ENCODE data around the gene JPH2.

JPH2 gene

DNA sequence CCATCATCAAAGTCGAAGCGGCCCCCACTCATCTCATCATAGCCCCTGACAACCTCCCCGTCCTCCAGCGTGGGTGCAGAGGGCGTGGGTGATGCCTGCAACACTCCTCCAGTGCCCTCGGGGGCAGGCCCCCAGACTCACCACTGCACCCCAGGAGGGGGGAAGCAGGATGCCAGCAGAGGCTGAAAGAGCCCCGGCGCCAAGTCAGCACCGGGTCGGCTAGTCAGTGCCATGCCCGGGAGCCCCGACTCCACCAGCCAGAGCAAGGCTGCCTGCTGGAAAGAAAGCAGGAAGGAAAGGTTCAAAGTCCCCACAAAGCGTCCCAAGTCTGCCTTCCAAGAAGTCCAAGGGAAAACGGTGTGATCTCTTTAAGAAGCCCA is 324 bp downstream of the JPH2 start:
- no peak for DNase-seq

DNA sequence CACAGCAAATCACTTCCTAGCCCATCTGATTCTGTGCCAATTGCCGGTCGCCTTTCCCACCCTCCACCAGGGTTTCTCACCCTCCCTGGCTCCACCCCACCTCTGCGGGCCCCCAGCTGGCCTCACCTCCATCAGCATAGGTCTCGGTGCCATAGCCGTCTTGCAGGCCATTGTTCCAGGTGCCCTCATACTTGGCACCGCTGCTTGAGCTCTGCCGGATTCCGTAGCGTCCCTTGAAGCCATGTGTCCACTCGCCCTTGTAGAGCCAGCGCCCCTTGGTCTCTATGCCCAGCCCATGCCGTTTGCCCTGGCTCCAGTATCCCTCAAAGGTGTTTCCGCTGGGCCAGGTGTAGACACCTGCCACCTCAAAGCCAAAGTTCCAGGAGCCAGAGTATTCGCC is 787 bp downstream of the JPH2 start:
- DNase-seq = no peak

DNA sequence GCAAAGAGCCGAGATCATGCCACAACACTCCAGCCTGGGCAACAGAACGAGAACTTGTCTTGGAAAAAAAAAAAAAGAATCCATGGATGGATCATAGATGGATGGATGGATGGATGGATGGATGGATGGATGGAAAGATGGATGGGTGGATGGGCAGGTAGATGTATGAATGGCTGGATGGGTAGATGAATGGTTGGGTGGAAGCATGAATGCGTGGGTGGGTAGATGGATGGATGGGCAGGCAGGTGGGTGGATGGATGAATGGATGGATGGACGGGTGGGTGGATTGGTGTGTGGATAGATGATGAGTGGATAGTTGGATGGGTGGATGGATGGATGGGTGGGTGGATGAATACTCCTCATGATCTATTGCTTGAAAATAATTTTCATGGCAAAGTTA is 1.4 kb downstream of the JPH2 start:
- no peak for DNase-seq

DNA sequence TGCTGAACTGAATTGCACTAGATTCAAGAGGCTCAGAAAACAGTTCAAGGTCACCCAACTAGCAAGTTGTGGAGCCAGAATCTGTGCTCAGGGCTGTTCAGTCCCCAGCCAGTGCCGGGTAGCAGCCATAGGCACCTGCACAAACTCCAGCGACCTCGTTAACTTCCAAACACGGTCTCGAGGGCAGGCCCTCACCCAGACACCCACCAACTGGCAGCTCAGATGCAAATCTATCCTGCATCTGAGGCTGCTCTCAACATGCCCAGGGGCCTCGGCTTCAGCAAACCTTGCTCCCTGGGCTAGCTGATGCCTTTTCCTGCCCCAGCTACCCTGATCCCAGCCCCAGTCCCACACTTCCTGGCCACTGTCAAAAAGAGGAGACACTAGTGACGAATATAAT is 3.7 kb downstream of the JPH2 start:
- DNase-seq = no peak

DNA sequence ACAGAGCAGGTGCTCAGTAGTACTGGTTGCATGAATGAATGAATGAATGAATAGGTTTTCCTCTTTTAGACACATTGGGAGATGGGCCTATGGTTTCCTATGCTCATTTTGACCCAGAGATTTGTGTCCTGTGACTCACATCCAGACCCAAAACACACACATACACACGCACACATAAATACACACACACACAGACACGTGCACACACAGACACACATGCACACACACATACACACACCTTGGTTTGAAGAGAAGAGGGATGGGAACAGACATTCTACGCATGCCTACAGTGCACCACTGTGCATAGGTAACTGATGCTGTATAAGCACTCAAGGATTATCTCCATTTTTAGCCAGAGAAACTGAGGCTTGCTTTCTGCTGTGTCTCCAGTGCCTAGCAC is 4.1 kb downstream of the JPH2 start:
- no peak for DNase-seq

DNA sequence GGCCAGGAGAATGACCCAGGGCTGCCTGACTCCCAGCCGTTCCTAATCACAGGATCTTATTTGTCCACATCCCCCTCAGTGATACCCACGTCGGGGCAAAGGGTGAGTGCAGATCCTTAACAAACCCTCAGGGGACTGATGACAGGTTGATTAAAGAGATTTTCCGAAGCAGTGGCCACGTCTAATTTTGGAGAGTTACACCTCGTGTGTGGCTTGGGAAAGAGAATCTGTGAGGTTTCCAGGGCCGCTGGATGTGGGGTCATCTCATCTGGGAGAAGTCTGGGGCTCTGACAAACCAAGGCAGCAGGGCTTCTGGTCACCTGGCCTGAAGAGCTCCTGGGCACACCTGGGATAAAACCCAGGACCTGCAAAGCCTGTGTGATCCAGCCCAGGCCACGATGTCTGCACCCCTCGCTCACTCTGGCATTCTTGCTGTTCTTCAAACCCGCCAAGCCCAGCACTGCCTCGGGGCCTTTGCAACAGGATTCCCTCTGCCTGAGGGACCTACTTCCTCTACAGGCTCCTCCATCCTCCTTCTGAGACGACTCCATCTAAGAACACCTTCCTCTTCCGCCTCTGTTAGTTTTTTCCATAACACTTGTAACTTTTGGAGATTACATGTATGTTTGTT is 4.7 kb downstream of the JPH2 start:
- no peak for DNase-seq

DNA sequence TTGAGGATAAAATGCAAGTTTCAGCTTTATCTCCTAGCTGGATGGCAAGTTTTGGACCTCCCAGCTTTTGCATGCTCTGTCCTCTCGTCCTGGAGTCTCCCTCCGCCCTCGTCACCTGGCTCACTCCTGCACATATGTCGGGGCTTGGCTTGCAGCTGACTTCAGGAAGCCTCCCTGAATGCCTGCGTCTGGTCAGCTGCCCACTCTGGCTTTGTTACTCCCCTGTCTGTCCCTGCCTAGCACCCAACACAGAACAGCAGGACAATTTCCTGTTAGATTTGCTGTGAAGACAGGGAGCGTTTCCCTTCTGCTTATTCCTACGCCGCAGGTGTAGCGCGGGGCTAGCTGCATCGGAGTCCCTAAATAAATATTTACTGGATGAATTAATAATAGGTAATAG is 5.4 kb downstream of the JPH2 start:
- DNase-seq = no peak

DNA sequence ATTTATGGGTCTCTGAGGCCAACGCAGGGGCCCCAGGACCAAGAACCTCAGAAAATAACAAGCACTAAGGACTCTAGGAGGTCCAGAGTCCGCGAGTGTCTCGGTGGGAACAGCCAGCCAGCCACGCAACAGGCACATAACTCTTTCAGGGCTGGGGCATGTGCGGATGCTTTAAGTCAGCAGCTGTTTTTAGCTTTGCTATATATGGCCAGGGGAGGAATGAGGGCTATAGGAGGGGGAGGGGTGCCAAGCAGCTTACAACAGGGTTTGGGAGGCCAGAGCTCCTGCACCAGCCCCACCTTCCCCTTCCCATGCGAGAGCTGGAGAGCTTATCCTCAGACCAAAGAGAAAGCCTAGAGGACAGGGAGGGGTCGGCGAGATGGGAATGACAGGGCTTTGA is 6.2 kb downstream of the JPH2 start:
- no peak for DNase-seq

DNA sequence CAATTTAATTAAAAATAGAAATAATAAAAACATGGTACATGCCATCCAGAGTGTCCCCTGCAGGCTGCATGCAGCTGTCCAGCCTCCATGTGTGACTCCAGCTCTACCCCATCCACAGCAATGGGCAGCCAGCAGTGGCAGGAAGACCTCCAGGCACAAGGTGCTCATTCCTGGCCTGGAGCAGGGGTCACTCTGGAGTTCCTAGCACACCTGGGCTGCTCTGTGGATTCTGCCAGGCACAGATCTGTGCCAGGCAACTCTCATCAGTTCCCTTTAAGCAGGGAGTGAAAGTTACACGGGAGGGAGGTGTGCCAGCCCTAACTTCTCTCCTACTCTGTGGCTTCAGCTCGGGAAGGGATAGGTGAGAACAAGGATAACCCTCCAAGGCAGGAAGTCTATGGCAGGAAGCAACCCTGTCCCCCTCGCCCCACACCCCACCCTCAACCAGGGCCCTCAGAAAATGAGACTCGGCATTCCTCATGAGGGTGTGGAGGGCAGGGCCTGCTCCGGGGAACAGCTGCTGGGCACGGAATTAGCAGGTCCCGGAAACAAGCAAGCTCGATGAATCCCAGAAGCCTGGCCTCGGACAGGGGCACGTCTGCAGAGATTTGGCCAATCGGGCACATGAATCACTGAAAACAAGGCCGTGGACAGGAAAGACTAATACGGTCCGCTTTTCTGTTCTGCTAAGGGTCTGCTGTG is 10.0 kb downstream of the JPH2 start:
- DNase-seq = no peak

DNA sequence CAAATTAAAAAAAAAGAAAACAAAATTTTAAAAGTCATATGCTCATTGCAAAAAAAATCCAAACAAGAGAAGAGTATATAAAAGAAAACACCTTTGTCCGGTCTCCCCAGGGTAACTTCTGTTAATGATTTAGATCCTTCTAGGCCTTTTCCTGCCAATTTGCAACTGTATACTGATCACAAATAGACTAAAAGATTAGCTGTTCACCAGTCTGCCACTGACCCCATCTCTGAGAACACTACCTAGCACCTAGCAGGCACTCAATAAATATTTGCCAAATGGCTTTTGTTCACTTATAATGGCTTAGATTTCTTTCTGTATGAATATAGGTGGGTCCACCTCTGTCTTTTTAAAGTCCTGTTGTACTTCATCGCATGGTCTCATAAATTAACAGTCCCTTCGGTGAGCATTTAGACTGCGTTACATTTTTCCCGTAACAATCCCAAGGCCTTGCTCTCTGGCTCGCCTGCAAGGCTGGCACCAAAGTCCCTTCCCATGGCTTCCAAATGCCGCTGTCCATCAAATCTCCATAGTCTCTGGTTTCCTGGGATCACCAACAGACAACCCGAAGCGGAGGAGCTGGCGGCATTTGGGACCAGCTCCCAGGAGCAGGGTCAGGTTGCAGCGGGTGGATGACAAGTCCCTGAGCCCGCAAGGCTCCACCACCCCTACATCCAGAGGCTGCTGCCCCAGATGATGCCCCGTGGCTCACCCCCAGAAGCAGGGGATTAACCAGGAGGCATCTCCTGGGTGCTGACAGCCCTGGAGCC is 11.8 kb downstream of the JPH2 start:
- DNase-seq = no peak

DNA sequence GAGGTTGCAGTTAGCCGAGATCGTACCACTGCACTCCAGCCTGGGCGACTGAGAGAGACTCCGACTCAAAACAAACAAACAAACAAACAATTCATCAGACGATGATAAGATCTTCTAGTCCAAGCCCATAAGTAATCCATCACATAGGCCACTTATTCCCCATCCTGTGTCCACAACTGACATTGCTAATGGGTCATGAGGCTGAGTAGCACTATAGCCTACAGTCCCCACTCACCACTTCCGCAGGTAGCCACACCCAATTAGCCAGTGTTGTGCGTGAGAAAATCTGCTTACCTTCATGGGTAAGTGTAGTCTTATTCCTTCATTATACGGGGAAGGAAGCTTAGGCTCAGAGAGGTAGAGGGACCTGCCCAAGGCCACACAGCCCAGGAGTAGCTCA is 13.1 kb downstream of the JPH2 start:
- no peak for DNase-seq

DNA sequence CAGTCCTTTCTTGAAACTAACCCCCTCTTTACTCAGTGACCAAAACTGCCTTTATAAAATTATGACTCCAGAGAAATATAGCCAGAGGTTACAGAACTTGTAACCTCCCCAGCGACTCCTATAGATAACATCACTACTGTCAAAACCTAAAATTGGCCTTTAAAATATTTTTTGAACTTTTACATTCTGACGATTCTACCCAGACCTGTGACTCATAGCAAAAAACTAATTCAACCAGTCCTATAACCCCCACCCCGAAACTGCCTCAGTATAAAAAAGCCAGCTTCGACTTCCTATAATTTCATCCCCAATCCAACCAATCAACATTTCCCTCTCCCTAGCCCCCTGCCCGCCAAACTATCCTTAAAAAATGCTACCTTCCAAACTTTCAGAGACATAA is 13.9 kb downstream of the JPH2 start:
- DNase-seq = no peak

DNA sequence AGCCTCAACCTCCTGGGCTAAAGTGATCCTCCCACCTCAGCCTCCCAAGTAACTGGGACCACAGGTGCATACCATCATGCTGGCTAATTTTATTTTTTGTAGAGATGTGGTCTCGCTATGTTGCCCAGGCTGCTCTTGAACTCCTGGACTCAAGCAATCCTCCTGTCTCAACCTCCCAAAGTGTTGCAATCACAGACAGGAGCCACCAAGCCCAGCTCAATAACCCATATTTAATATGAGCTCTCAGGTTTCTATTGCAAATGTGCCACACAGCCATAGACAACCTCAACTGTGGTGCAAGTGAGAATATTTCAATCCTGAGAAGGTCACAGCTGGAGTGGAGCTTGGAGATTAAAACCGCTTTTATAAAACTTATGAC is 14.4 kb downstream of the JPH2 start:
- no peak for DNase-seq

DNA sequence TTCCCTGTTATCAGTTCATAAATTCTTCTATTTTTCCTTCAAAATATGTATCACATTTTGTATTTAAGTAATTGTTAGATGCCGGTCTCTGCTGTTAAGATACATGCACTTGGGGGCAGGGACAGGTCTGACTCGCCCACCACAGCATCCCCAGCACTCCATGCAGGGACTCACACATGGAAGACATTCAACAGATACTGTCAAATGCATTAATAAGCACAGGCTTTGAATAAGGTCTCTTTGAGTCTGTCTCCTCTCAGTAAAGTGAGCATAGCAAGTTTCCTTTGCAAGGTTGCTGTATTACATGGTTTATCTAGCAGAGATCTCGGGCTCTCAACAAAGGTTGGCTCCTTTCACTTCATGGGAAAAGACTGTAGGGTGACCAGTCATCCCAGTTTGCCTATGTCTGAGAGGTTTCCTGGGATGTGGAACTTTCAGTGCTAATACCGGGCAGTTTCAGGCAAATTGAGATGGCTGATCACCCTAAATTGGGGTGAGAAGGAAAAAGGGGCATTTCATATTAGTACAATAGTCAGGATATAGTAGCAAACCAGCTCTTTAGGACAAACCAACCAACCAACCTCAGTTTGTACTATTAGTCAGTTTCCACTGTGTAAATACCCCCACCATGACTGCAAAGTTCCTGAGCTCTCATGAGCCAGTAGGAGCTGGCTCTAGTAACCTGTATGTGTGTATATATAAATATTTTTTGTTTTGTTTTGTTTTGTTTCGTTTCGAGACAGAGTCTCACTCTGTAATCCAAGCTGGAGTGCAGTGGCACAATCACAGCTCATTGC is 15.0 kb downstream of the JPH2 start:
- no peak for DNase-seq

DNA sequence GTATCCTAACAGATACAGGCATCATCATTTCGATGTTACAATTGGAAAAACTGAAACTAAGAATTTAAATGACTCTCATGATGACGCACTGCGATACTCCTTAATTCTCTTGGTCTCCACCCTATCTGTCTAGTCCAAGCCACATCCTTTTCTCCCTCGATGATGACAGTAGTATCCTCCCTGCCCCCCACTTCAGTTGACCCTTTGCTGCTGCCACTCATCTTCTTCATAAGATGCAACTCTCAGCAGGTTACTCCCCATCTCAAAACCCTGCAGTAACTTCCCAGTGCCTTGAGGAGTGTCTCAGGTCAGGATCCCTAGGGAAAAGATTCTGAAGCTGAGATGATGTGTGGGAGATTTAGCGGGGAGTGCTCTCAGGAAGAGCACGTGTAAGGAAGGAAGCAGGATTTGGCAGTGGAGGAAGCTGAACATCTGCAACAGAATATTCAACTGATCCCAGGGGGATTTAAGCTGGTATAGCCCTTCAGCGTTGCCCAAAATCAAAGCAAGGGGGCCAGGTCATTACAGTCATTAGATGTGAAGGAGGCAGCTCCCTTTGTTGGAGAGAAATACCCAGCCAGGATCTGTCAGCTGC is 16.1 kb downstream of the JPH2 start:
- DNase-seq = no peak

DNA sequence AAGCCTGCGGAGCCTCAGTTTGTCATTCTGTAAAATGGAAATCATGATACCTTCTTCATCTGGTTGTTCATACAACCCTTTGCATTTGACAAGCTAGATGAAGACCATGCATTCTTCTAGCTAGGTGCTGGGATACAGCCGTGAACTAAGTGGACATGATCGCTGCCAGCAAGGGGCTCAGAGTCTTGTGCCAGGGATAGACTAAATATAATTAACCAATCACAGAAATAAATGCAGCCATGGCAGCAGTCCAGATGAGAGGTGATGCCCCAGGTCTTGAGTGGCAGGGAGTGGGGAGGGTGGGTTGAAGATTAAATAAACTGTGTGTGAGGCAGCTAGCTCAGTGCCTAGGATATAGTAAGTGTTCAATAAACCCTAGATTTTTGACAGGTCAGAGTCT is 19.3 kb downstream of the JPH2 start:
- DNase-seq = no peak

DNA sequence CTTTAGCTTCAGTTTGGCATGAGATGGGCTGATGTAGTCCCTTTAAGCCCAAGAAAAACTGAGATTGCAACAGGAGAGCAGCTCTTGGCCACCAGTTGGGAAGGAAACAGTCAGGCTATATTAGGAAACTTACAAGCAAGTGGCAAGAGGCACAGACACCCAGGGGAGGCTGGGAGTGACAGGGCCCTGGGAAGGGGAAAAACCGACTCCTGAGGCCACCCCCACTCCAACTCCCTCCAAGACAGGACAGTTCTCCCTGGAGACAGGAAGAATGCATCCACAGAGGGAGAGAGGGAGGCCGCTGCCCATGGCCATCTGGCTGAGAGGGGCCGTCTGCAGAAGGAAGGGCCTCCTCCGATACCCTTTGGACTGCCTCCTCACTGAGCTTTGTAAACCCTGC is 20.5 kb downstream of the JPH2 start:
- DNase-seq = no peak

DNA sequence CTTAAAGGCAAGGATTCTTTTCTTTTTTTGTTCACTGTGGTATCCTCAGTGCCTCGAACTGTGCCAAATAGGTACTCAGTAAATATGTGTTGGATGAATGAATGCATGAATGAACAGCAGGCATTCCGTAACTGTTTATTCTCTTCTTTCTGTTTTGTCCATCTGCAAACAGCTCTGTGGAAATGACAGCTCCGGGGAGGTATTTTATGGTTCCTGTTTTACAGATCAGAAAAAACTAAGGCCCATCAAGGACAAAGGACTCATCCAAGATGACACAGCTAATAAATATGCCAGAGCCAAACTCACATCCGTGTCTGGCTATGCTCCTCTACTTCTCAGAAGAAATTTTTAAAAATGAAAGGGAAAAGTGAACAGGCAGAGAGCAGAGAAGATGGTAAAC is 21.0 kb downstream of the JPH2 start:
- DNase-seq = no peak

DNA sequence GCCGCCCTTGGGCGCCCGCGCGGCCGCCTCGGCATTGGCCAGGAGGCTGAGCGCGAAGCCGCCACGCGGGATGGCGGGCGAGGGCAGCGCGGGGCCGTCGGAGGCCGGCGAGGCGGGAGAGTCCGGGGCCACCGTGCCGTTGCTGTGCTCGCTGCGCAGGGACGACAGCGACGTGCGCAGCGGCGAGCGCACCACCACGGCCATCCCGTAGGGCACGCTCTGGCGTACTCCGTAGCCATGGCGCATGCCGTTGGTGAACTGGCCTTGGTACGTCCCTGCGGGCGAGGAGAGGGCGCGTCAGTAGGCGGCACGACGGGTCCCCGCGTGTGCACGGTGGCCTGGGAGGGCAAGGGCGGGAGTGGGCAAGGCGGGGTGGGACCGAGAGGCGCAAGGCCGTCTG is 26.9 kb downstream of the JPH2 start:
- DNase-seq = no peak

DNA sequence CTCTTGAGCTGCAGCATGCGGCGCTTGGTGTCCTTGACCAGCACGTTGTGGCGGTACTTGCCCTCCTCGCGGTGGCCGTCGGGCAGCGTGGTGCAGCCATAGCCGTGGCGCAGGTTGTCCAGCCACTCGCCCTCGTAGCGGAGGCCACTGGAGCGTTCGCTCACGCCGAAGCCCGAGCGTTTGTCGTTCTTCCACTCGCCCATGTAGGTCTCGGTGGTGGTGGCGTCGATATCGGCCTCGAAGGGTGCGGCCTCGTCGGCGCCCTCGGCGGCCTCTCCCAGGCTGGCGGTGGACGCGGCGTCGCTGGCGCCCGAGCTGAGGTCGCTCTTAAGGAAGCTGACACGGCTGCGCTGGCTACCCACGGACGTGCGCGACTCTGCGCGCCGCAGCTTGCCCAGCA is 27.3 kb downstream of the JPH2 start:
- no peak for DNase-seq

DNA sequence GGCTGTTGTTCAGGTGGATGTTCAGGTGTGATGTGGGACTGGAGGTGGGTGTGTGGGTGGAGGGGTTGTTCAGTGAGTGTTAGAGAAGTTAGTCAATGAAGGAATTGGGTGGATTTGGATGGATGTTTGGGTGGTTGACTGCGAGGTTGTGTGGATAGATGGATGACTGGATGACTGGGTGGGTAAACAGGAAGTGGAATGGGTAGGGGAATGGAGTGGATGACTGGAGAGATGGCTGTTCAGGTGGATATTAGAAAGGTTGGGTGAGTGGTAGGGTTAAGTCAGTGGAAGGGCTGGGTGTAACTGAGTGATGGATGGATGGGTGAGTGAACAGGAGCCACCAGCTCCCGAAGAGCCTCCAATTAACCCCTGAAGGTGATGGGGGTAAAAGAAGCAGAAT is 27.9 kb downstream of the JPH2 start:
- DNase-seq = no peak

DNA sequence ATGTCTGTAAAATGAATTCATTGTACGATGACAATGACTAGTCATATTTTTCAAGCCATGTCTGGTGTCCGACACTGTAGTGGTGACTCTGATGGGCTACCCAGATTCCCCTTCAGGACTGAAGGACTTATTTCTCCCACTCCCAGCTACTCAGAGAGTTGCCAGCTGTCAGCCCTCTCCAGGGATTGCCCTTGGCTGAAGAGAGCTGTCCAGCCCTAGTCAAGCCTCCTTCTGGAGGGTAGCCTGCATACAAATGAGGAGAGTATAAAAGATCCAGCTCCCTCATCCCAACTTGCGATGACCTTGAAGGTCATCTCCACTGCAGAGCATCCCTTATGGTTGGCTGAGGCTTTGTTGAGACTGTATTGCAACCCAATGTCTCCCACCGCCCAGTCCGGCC is 29.9 kb downstream of the JPH2 start:
- no peak for DNase-seq

DNA sequence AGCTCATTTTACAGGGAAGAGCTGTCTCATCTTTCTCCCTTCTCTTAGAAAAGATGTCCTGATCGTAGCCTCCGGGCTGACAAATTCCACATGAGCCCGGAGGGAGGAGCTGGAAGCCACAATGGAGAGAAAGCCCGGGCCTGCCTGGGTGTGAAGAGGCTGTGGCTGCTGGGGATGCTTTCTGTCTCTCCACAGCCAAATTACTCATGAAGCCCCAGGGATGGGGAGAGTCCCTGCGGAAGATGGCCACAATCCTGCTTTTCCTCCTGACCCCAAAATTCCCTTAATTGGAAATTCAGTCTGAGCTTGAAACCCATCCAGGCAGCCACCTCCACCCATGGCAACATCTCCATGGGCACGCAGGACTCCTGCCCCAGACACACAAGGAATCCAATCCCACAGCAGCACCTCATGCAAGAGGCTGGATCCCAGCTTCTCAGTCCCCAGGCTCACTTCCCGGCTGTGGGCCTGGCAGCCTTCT is 32.4 kb downstream of the JPH2 start:
- DNase-seq = no peak

All from stimulated activated CD4-positive, alpha-beta T cell treated with anti-CD3 and anti-CD28 coated beads, Interleukin-2, amount 100 ng/mL, for 24 hours (primary cell).